Measurements from ENCODE around the gene TRAK1.

DNA sequence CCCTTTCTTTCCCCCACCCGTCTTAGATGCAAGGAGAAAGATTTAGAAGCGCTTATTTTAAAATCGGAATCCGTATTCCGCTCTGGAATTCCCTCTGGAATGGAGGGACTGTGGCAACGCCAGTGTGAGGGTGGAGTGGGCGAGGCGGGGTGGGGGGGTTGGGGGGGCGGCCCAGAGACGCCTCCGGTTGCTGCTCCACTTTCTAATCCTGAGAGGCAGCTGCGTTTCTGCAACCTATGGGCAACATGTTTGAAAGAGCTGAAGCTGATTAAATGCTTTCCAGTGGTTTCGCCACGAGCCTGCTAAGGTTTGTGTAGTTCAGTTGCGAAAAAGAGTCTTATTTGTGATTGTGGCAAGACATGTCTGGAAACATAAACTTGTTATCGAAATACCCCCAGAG lies 174.9 kb downstream of the TRAK1 start, which contains the start of gene CCK:
- TF ChIP-seq GATA2 (IDR thresholded peaks at IDR 0.05; ENCODE audit: low read depth, low read length) (no peak), GATA3 (IDR thresholded peaks at IDR 0.05; ENCODE audit: low read depth, low read length) (no peak)

Data from SH-SY5Y (cell line).